Right lung (tissue), 5 donors: Measurements from ENCODE around the gene PRKG2. TPM values are rescaled to one million over a fixed set of nuclear protein-coding genes. Genes with fewer than 3 reads are reported as not detected.
"Not testable (repeated sequence)": the region's sequence is repeated elsewhere in the genome, so short reads cannot be mapped to it uniquely, and the experiment has no call there.

Experiments
- DNase-seq, 2 donors: peaks; one replicate each; pipeline ENCODE4 v3.0.0-alpha.2; 2013
- polyA plus RNA-seq, 5 donors: library from polyadenylated mRNA; unstranded; fragments of 120-200 nt; gene quantifications; one replicate each; pipeline versions ENCODE4 v1.2.1 to v1.2.3, GENCODE V29; 2013; ENCODE audit warnings: inconsistent platforms in 1 of 5, low replicate concordance in 1 of 5; ENCODE audit not compliant: insufficient read length in 5 of 5, insufficient read depth in 1 of 5

The PRKG2 gene
- polyA plus RNA-seq, 5 donors: 2.4 to 6.3 (median 3.8) TPM

DNA sequence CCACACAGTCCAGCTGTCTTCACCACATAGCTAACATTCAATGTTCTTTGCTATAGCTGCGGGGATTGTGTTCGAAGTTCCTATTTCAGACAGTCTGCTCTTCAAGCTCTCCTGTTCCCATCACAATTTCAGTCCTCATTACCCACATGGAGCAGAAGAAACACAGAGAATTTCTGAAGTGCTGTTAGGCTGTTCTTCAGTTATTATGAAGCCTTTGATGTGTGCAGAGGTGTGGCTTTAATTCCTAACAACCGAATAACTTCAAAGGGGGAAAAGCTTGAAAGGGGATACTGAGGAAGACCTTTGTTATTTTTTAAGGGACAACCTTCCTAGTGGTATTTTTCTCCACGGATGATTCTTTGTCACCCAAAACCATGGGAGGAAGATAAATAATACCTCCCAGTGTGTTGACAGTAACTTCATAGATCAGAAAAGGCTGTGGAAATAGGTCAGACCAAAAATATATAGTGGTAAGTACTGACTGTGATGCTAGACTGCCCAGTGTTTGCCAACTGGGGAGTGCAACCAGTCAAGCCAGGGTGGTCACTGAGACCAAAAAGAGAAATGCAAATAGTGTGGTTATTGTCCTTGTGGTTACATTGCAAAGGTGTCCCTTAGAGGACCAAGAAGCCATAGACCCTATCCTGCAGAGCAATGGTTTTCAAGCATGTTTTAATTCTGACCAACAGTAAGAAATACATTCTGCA is 52.1 kb downstream of the PRKG2 start:
- no peak for DNase-seq

DNA sequence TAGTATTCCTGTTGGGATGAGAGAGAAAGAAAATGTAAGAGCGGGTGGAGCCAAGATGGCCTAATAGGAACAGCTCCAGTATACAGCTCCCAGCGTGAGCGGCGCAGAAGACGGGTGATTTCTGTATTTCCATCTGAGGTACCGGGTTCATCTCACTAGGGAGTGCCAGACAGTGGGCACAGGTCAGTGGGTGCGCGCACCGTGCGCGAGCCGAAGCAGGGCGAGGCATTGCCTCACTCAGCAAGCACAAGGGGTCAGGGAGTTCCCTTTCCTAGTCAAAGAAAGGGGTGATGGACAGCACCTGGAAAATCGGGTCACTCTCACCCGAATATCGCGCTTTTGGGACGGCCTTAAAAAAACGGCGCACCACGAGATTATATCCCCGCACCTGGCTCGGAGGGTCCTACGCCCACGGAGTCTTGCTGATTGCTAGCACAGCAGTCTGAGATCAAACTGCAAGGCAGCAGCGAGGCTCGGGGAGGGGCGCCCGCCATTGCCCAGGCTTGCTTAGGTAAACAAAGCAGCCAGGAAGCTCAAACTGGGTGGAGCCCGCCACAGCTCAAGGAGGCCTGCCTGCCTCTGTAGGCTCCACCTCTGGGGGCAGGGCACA is 61.2 kb downstream of the PRKG2 start:
- not testable (repeated sequence) for DNase-seq

DNA sequence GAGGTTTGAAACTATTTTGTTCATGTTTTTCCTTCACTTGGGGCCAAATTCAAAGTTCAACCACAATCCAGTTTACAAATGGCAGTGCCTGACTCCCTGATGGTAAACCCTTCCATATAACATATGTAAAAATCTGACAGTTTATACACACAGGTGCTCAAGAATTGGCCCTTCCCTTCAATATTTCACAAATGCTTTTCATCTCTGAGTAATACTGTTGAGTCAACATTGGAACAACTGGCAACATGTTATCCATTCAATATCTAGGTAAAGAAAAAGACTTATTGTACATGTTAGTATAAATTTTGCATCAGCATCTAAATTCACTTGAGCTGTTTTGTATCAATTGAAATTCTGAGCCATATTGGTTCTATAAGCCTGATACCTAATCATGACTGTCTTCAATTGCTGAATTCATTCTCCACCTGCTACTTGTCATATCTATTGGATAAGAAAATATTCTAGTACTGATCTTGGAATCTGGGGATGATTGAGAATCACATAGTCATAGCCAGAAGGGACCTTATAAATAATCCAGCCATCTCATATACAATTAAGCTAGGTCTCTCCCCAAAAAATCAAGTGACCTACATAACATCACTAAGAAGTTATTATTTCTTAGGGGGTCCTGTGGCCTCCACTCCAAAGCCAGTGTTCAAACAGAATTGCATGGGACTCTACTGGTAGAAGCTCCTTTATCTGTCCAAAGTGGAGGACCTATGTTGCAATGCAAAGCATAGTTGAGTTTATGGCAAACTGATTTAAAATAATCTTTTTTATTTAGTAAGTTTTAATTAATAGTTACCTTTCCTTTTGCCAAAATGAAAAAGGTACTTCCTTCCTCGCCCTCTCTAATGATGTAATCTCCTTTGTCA is 61.9 kb downstream of the PRKG2 start:
- no peak for DNase-seq

DNA sequence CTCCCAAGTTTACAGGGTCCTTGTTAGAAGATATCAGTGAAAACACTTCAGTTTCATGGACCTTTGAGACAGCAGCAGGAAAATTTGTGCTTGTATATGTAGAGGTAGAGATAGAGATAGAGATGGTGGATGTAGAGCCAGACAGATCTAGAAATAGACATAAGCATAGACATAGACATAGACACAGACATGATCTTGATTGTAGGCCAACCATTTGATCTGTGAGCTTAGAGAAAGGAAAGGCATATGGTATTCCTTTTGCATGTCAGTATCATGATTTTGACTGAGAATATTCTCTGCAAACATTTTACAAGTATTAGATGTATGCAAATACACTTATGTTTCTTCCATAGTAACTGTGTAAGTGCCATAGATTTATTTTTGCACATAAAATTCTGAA is 65.0 kb downstream of the PRKG2 start:
- DNase-seq: no peak

DNA sequence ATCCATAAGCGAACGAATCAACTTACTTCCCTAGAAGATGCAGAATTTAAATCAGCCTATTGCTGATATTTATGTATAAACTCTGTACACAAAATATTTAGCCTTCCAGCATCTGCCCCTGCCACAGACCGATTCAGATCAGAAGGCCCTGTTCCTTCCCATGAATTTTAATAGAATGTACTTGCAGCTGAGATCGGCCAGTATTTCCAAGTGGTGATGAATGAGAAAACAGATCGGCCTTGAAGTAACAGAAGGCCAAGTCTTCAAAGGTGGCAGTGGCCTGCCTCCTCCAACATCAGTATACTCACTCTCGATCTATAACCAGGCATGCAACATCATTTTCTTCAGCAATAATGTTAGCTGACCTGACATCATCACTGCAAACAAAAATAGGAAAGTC is 66.4 kb downstream of the PRKG2 start:
- DNase-seq: no peak

DNA sequence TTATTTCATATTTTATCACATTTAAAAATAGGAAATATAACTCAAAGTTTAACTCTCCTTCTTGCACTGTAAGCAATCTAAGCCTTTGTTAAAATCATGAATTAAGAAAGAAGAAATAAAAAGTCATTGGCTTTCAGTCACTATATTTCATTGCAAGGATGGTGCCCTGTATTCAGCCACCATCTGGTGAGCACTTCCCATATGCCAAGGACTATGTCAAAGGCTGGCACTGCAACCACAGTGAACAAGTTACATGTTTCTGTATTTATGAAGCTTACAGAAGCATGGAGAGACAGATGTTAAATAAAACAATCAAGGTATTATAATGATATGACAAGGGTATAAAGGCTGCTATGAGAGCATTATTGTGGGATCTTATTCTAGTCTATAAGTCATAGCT is 68.6 kb downstream of the PRKG2 start:
- DNase-seq: no peak

DNA sequence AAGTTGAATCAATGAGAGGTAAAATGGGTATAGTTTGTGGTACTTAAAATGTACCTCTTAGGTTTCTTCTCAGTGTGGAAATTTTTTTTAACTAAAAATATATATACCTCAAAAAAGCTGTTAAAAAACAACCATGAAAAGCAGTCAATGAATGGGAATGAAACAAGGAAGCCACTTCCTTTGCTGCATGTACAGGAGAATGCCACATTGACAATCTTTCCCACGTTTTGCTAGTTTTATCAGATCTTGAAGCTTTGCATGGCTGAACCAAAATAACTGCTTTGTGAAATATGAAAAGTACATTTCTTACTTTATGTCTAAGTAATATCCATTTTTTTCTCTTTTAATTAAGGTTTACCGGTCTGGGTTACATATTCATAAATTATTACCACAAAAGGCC is 71.8 kb downstream of the PRKG2 start:
- DNase-seq: no peak

DNA sequence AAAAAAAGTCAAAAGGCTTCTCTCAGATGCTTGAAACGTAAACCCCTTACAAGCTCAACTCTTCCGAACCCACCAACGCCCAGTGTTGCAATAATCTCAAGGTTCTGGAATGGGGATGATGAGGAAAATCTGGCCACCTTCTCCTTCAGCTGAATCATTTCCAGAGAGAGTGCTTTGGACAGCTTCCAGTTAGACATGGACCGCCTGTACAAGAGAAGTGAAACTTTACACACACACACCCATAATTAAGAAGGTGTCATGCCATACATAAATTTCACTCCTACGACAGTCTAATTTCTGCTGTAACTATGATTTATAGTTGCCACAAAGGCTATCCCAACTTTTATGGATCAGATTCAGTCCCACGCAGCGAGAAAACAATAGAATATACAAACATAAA is 72.3 kb downstream of the PRKG2 start:
- DNase-seq: no peak

DNA sequence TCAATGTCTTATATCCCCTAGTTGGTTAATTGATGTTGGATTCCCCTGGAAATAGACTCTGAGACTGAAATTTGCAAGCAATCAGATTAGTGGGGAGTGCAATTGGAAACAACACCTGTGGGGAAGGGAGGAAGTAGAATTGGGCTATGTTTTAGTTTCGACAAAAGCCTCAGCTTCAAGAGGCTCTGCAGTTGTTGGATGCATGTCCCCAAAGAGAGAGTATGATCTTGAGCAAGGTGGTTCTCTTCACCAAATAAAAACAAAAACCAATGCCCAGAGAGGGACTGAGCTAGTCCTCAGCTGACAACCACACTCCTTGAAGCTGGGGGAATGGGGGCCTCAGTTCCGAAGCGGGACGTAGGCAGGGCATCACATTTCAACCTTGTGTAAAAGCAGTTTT is 77.1 kb downstream of the PRKG2 start:
- DNase-seq: no peak

DNA sequence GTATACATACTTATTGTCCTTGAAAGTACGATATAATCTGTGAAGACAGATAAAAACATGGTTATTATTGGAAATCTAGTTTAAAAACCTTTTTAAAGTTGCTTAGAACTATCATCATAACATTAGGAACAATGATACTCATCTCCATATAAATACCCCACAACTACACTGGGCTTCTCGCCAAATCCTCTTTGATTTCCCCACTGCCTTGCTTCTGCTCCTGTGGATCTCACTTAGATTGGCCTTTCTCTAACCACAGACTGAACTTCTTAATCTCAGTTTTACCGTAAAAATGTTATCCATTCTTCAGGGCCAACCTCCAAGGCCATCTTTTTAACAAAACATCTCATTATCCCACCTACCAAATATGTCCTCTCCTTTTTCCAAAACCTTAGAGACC is 77.6 kb downstream of the PRKG2 start:
- DNase-seq: no peak

DNA sequence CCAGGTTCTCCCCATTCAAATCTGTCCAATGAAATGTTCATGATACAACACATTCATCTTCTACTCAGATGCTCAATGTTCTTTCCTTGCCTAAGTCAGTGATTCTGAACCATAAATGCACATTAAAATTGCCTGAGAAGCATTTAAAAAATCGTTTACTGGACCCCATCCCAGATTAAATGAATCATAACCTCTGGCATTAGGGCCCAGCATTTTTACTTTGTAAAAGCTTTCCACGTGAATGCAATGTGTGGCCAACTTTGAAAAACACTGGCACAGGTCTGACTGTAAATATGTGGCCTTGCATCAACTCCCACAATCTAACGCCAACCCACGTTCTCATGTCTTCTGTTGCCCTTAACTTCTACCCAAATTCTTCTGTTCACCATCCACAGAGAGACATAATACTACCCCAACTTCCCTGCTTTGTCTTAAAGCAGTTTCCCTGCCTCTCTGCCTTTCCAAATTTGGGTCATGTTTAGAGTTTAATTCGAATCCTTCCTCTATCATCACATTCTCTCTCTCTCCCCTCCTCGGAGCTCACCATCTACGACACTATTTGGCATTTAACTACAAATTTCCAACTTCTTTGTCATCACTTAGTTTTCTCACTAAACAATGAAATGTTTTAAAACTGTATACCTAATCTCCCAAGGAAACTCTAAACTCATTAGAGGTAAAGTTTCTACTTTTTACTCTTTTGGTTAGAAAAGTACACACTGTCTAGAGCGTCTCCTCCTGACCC is 78.7 kb downstream of the PRKG2 start:
- DNase-seq: no peak

DNA sequence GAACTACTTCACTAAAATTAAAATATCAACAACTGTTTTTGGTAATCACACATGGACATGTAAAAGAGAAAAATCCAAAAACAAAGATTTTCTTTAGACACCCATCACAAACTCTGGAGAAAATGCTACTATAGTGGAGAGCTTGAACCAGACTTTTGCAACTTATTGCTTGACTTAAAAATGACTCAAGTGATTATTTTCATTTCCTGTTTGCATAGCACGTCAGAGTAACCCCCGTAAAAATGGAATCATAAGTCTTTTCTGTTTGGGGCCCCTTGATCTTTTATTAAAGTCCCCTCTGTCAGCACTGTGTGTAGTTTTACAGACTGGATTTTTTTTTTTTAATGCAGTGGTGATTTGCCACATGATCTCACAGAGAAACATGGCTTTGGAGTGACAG is 79.5 kb downstream of the PRKG2 start:
- DNase-seq: no peak

DNA sequence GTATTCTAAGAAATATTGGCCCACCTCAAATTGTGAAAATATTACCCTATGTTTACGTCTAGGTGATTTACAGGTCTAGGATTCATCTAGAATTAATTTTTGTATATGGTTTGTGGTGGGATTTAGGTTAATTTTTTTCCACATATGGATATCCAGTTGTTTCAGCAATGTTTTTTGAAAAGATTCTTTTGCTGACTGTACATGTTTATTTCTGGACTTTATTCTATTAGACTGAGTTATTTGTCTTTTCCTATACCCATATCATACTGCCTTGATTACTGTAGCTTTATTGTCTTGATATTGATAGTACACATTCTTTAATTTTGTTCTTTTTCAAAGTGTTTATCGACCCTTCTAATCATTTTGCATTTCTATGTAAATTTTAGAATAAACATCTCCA is 83.5 kb downstream of the PRKG2 start:
- no peak for DNase-seq

DNA sequence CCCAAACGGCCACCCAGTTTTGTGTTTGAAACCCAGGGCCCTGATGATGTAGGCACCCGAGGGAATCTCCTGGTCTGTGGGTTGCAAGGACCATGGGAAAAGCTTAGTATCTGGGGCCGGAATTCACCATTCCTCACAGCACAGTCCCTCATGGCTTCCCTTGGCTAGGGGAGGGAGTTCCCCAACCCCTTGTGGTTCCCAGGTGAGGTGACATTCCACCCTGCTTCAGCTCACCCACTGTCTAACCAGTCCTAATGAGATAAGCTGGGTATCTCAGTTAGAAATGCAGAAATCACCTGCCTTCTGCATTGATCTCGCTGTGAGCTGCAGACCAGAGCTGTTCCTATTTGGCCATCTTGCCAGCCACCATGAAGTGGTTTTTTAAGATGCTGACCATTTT is 84.0 kb downstream of the PRKG2 start:
- DNase-seq: no peak

DNA sequence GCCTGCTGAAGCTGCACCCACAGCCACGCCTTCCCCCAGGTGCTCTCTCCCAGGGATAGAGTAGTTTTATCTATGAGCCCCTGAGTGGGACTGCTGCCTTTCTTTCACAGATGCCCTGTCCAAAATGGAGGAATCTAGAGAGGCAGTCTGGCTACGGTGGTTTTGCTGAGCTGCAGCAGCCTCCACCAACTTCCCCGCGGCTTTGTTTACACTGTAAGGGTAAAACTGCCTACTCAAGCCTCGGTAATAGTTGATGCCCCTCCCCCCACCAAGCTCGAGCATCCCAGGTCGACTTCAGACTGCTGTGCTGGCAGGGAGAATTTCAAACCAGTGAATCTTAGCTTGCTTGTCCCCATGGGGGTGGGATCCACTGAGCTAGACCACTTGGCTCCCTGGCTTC is 84.5 kb downstream of the PRKG2 start:
- DNase-seq: no peak

DNA sequence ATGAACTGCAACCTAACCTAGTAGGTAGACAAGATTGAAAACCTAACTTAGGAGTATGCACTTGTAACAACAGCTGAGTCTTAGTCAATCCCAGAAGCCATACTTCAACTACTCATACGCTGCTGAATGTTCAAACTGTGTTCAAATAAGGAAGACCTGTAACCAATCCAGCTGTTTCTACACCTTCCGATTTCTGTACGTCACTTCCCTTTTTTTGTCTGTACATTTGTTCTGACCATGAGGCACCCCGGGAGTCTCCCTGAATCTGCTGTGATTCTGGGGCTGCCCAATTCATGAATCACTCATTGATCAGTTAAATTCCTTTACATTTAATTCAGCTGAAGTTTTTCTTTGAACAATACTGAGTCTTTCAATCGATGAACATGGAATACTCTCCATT is 95.0 kb downstream of the PRKG2 start:
- no peak for DNase-seq

DNA sequence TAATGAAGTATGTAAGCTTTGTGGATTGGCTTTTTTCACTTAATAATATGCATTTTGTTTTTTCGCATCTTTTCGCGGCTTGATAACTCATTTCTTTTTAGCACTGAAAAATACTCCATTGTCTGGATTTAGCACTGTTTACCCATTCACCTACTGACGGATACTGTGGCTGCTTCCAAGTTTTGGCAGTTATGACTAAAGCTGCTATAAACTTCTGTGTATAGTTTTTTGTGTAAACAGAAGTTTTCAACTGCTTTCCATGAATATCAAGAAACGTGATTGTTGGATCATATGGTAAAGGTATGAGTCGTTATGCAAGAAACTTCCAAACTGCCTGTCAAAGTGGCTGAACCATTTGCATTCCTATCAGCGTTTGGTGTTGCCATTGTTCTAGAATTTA is 96.9 kb downstream of the PRKG2 start:
- DNase-seq: no peak

DNA sequence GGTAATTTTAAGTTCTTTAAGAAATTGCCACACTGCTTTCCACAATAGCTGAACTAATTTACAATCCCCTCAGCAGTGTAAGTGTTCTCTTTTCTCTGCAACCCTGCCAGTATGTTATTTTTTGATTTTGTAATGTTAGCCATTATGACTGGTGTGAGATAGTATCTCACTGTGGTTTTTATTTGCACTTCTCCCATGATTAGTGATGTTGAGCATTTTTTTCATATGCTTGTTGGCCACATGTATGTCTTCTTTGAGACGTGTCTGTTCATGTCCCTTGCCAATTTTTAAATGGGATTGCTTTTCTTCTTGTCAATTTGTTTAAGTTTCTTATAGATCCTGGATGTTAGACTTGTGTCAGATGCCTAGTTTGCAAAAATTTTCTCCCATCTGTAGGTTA is 98.5 kb downstream of the PRKG2 start:
- DNase-seq: no peak

DNA sequence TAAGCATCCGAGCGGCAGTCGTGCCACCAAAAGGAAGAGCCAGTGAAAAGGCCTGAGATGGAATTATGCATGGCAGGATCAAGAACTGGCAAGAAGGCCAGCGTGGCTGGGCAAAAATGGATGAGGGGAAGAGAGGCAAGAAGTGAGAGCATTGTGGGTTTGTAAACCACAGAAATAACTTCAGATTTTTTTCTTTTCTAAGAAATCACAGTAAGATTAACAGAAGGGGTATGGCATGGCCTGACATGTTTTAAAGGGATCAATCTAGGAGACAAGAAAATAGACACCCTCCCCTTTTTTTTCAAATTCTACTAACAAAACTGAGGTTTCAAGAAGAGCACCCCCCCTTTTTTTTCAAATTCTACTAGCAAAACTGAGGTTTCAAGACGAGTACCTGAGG is 102.0 kb downstream of the PRKG2 start:
- no peak for DNase-seq

DNA sequence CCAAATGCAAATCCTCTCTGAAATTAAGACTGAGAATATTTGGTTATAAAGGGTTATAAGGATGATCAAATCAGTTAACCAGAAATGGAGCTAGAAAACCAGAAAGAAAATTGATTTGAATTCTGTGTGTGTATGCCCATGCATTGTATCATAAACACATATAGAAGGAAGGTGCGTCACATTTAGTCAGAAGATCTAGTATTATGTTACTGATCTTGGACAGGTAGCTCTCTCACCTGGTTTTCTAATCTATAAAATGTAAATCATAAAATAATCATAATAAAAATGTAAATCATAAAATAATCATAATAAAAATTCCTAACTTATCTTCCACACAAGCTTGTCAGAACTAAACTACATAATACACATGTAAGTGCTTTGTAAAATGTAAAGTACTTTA is 105.7 kb downstream of the PRKG2 start:
- no peak for DNase-seq

DNA sequence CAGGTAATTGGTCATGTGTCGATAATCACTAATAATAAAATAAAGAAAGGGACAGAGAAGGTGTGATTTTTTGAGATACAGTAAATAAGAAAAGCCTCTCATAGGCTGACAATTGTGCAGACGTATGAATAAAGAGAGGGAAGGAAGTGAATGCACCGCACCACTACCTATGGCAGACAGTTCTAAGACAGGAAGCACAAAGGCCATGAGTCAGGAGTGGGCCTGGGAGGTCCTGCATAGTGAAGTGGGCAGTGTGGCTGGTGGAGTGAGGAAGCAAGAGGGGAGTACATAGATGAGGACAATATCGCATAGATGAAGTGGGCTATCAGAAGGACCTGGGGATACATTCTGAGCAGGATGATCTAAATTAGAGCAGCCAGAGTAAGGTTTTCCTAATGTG is 108.9 kb downstream of the PRKG2 start:
- DNase-seq: no peak

DNA sequence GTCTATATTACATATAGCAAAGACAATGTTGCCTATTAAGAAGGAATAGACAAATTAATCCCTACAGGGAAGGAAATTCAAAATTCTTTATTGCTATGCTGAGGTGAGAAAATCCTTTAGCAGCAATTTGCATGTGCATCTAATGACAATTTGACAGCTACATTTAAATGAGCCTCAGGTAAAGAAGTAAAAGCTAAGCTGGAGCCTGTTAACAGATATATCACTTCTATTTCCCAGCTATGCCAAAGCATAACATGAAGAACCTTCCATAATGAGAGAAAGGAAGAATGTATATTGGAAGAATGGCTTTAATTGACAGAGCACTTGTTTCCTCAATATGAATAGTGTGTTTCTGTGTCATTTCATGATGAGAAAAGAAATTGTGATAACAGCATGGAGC is 112.9 kb downstream of the PRKG2 start:
- no peak for DNase-seq
